ENCODE results near the gene TGFBR3. TPM values are rescaled to one million over a fixed set of nuclear protein-coding genes. Genes with fewer than 3 reads are reported as not detected.

TGFBR3 gene
- total and polyA plus RNA-seq, 5 donors from 2014 or later: 15.8 to 47.5 (median 20.0) TPM

GRCh38 chr1:91828583-91829281 is 57.2 kb downstream of the TGFBR3 start:
- DNase-seq: no peak
- peaks cover 5 to 24% (median 13%) of the 10 kb centered on the region in 4 donors for H3K4me1 Mint-ChIP-seq

GRCh38 chr1:91827459-91828321 is 58.3 kb downstream of the TGFBR3 start:
- DNase-seq: no peak
- Mint-ChIP-seq H3K9me3 (no peaks in the 10 kb centered on the region), H3K36me3 (peaks cover 7% of the 10 kb centered on the region), H3K4me1 (peaks cover 5 to 25% (median 14%) of the 10 kb centered on the region in 4 donors), H3K27me3 (no peaks in the 10 kb centered on the region), H3K27ac (peak overlapping the region in 1 of 3 donors; percentile 60), H3K4me3 (peak overlapping the region in 1 of 4 donors; percentile 79)
- Histone ChIP-seq H3K4me1 (ENCODE audit: control insufficient read depth, insufficient read depth, low read length, poor library complexity, severe bottlenecking) (no peaks in the 10 kb centered on the region), H3K36me3 (ENCODE audit: control insufficient read depth, insufficient read depth, low read length) (no peaks in the 10 kb centered on the region), H3K27me3 (ENCODE audit: control insufficient read depth, insufficient read depth, low read length) (no peaks in the 10 kb centered on the region), H3K9me3 (ENCODE audit: control insufficient read depth in 2 of 2, low read length in 2 of 2) (no peaks in the 10 kb centered on the region), H3K27ac (ENCODE audit: insufficient read depth, low read length, poor library complexity, severe bottlenecking) (no peak overlapping the region), H3K4me3 (ENCODE audit: low read depth, low read length) (no peak overlapping the region)
- no peak for ATAC-seq (ENCODE audit: low read depth in 2 of 2)

More at GRCh38 chr1:91828583-91829281, 57.2 kb downstream of the TGFBR3 start:
- Histone ChIP-seq H3K27me3 (ENCODE audit: control insufficient read depth, insufficient read depth, low read length) (no peaks in the 10 kb centered on the region), H3K9me3 (ENCODE audit: control insufficient read depth in 2 of 2, low read length in 2 of 2) (no peaks in the 10 kb centered on the region), H3K36me3 (ENCODE audit: control insufficient read depth, insufficient read depth, low read length) (no peaks in the 10 kb centered on the region), H3K4me1 (ENCODE audit: control insufficient read depth, insufficient read depth, low read length, poor library complexity, severe bottlenecking) (no peaks in the 10 kb centered on the region), H3K4me3 (ENCODE audit: low read depth, low read length) (no peak overlapping the region), H3K27ac (ENCODE audit: insufficient read depth, low read length, poor library complexity, severe bottlenecking) (no peak overlapping the region)
- Mint-ChIP-seq H3K9me3 (no peaks in the 10 kb centered on the region), H3K27ac (no peak overlapping the region), H3K36me3 (peaks cover 7% of the 10 kb centered on the region), H3K4me3 (no peak overlapping the region), H3K27me3 (no peaks in the 10 kb centered on the region)
- no peak for ATAC-seq (ENCODE audit: low read depth in 2 of 2)

- H3K4me1 Mint-ChIP-seq: peaks cover 5 to 29% (median 16%) of the 10 kb centered on the region in 4 donors
- H3K27ac Mint-ChIP-seq: no peak overlapping the region
- Histone ChIP-seq H3K27me3 (ENCODE audit: control insufficient read depth, insufficient read depth, low read length) (no peaks in the 10 kb centered on the region), H3K4me1 (ENCODE audit: control insufficient read depth, insufficient read depth, low read length, poor library complexity, severe bottlenecking) (no peaks in the 10 kb centered on the region), H3K9me3 (ENCODE audit: control insufficient read depth in 2 of 2, low read length in 2 of 2) (no peaks in the 10 kb centered on the region), H3K27ac (ENCODE audit: insufficient read depth, low read length, poor library complexity, severe bottlenecking) (no peak overlapping the region), H3K4me3 (ENCODE audit: low read depth, low read length) (no peak overlapping the region), H3K36me3 (ENCODE audit: control insufficient read depth, insufficient read depth, low read length) (no peaks in the 10 kb centered on the region)
- H3K4me3 Mint-ChIP-seq: no peak overlapping the region
- ATAC-seq (ENCODE audit: low read depth in 2 of 2) (no peak), DNase-seq (no peak)
- no peaks in the 10 kb centered on the region for H3K27me3 Mint-ChIP-seq
- H3K36me3 Mint-ChIP-seq: peaks cover 4% of the 10 kb centered on the region
- no peaks in the 10 kb centered on the region for H3K9me3 Mint-ChIP-seq
Observed at GRCh38 chr1:91827087-91827458, 58.9 kb downstream of the TGFBR3 start.

DNA sequence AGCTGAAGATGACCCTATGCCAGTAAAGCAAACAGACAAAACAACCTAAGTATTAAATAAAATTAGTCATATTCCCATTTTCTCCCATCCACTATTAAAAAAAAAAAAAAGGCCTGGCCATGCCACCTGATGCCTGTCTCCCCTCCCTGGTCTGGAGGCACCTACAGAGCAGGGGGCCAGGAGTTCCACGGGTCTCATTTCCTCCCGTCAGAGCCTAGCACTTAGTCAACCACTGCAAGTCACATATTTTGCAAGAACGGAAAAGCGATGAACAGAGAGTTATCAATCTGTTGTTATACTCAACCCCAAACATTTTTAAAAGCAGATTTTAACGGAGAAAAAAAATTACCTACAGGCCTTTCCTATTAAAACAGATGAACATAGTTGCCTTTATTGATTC is 59.3 kb downstream of the TGFBR3 start:
- Mint-ChIP-seq H3K4me1 (peaks cover 7 to 32% (median 17%) of the 10 kb centered on the region in 4 donors), H3K4me3 (no peak overlapping the region), H3K27ac (no peak overlapping the region), H3K27me3 (no peaks in the 10 kb centered on the region), H3K9me3 (no peaks in the 10 kb centered on the region), H3K36me3 (peaks cover 4% of the 10 kb centered on the region)
- Histone ChIP-seq H3K9me3 (ENCODE audit: control insufficient read depth in 2 of 2, low read length in 2 of 2) (no peaks in the 10 kb centered on the region), H3K27ac (ENCODE audit: insufficient read depth, low read length, poor library complexity, severe bottlenecking) (no peak overlapping the region), H3K27me3 (ENCODE audit: control insufficient read depth, insufficient read depth, low read length) (no peaks in the 10 kb centered on the region), H3K4me1 (ENCODE audit: control insufficient read depth, insufficient read depth, low read length, poor library complexity, severe bottlenecking) (peaks cover under 1% of the 10 kb centered on the region), H3K36me3 (ENCODE audit: control insufficient read depth, insufficient read depth, low read length) (no peaks in the 10 kb centered on the region), H3K4me3 (ENCODE audit: low read depth, low read length) (no peak overlapping the region)
- DNase-seq (no peak), ATAC-seq (ENCODE audit: low read depth in 2 of 2) (no peak)

- Mint-ChIP-seq H3K4me3 (no peak overlapping the region), H3K4me1 (peaks cover 9 to 33% (median 20%) of the 10 kb centered on the region in 4 donors), H3K27ac (no peak overlapping the region), H3K36me3 (peaks cover 4% of the 10 kb centered on the region), H3K9me3 (no peaks in the 10 kb centered on the region), H3K27me3 (no peaks in the 10 kb centered on the region)
- Histone ChIP-seq H3K27me3 (ENCODE audit: control insufficient read depth, insufficient read depth, low read length) (no peaks in the 10 kb centered on the region), H3K9me3 (ENCODE audit: control insufficient read depth in 2 of 2, low read length in 2 of 2) (no peaks in the 10 kb centered on the region), H3K27ac (ENCODE audit: insufficient read depth, low read length, poor library complexity, severe bottlenecking) (no peak overlapping the region), H3K4me3 (ENCODE audit: low read depth, low read length) (no peak overlapping the region), H3K36me3 (ENCODE audit: control insufficient read depth, insufficient read depth, low read length) (no peaks in the 10 kb centered on the region), H3K4me1 (ENCODE audit: control insufficient read depth, insufficient read depth, low read length, poor library complexity, severe bottlenecking) (peaks cover 3% of the 10 kb centered on the region)
- DNase-seq (no peak), ATAC-seq (ENCODE audit: low read depth in 2 of 2) (no peak)
Observed at GRCh38 chr1:91826248-91826647, 59.7 kb downstream of the TGFBR3 start.

- peaks cover 4 to 29% (median 12%) of the 10 kb centered on the region in 4 donors for H3K4me1 Mint-ChIP-seq
- no peak overlapping the region for H3K4me3 Mint-ChIP-seq
- Histone ChIP-seq H3K4me1 (ENCODE audit: control insufficient read depth, insufficient read depth, low read length, poor library complexity, severe bottlenecking) (peaks cover 3% of the 10 kb centered on the region), H3K9me3 (ENCODE audit: control insufficient read depth in 2 of 2, low read length in 2 of 2) (no peaks in the 10 kb centered on the region), H3K27ac (ENCODE audit: insufficient read depth, low read length, poor library complexity, severe bottlenecking) (no peak overlapping the region), H3K27me3 (ENCODE audit: control insufficient read depth, insufficient read depth, low read length) (no peaks in the 10 kb centered on the region), H3K4me3 (ENCODE audit: low read depth, low read length) (no peak overlapping the region), H3K36me3 (ENCODE audit: control insufficient read depth, insufficient read depth, low read length) (no peaks in the 10 kb centered on the region)
- peak overlapping the region in 1 of 3 donors; percentile 47 for H3K27ac Mint-ChIP-seq
- no peaks in the 10 kb centered on the region for H3K27me3 Mint-ChIP-seq
- peaks cover 4% of the 10 kb centered on the region for H3K36me3 Mint-ChIP-seq
- ATAC-seq (ENCODE audit: low read depth in 2 of 2) (no peak), DNase-seq (no peak)
- no peaks in the 10 kb centered on the region for H3K9me3 Mint-ChIP-seq
Observed at GRCh38 chr1:91821126-91821868, 64.7 kb downstream of the TGFBR3 start.

DNA sequence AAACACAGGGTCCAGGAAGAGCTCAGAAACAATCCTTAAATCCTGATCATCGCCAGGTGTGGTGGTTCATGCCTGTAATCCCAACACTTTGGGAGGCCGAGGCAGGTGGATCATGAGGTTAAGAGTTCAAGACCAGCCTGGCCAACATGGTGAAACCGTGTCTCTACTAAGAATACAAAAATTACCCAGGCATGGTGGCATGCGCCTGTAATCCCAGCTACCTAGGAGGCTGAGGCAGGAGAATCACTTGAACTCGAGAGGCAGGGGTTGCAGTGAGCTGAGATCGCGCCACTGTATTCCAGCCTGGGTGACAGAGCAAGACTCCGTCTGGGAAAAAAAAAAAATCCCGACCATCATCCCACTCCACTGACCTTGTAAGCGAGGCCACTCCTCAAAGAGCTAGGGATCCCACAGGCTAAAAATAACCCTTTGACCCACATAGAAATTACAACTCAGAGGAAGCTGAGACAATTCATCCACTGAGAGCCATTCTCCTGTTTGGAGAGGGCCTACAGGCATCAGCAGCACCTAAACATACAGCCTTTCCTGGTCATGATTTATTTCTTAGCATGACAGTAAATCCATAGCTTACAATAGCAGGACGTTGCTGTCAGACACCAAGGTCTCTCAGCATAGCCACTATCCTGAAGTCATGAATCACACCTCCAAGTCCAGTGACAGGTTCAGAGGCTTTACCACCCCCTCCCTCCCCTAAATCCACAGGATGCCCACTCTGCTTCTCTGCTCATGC is 66.7 kb downstream of the TGFBR3 start:
- no peaks in the 10 kb centered on the region for H3K27me3 Mint-ChIP-seq
- H3K27ac ChIP-seq (ENCODE audit: insufficient read depth, low read length, poor library complexity, severe bottlenecking): no peak overlapping the region
- H3K4me3 Mint-ChIP-seq: peak overlapping the region in 1 of 4 donors; percentile 28
- no peaks in the 10 kb centered on the region for H3K36me3 ChIP-seq (ENCODE audit: control insufficient read depth, insufficient read depth, low read length)
- peak overlapping the region in 1 of 3 donors; percentile 15 for H3K27ac Mint-ChIP-seq
- DNase-seq (no peak), ATAC-seq (ENCODE audit: low read depth in 2 of 2) (no peak)
- peaks cover 2% of the 10 kb centered on the region for H3K36me3 Mint-ChIP-seq
- no peaks in the 10 kb centered on the region for H3K9me3 Mint-ChIP-seq
- peaks cover 3% of the 10 kb centered on the region for H3K4me1 ChIP-seq (ENCODE audit: control insufficient read depth, insufficient read depth, low read length, poor library complexity, severe bottlenecking)
- no peak overlapping the region for H3K4me3 ChIP-seq (ENCODE audit: low read depth, low read length)
- no peaks in the 10 kb centered on the region for H3K9me3 ChIP-seq (ENCODE audit: control insufficient read depth in 2 of 2, low read length in 2 of 2)
- H3K4me1 Mint-ChIP-seq: peaks cover 8 to 33% (median 15%) of the 10 kb centered on the region in 4 donors
- H3K27me3 ChIP-seq (ENCODE audit: control insufficient read depth, insufficient read depth, low read length): no peaks in the 10 kb centered on the region
